HFFc6 (cell line): ENCODE measurements around the gene MYRIP. TPM values are rescaled to one million over a fixed set of nuclear protein-coding genes. Genes with fewer than 3 reads are reported as not detected.

Experiments used
- DNase-seq: peaks from one replicate; pipeline ENCODE4 v3.0.0-alpha.2; 2018
- H3K27ac Mint-ChIP-seq: 2 replicates; pipeline ENCODE4 v1.8.0; 2020; ENCODE audit warnings: mild to moderate bottlenecking, mixed read lengths
- H3K27me3 Mint-ChIP-seq: 2 replicates; pipeline ENCODE4 v1.8.0; 2021; ENCODE audit warnings: mild to moderate bottlenecking, moderate library complexity, mixed read lengths; ENCODE audit not compliant: insufficient read depth
- H3K36me3 Mint-ChIP-seq: 2 replicates; pipeline ENCODE4 v1.8.0; 2021; ENCODE audit warnings: low read depth, mixed read lengths
- H3K4me1 Mint-ChIP-seq: 2 replicates; pipeline ENCODE4 v1.8.0; 2020; ENCODE audit warnings: low read depth, mixed read lengths
- H3K4me3 Mint-ChIP-seq: 2 replicates; pipeline ENCODE4 v1.8.0; 2020; ENCODE audit warnings: mild to moderate bottlenecking, moderate library complexity, mixed read lengths
- H3K9me3 Mint-ChIP-seq: 2 replicates; pipeline ENCODE4 v1.8.0; 2020; ENCODE audit warnings: mild to moderate bottlenecking, mixed read lengths
- total RNA-seq, 6 experiments: library from RNA; stranded (reverse); fragmentation: NEBNext Ultra II Directional; extraction: Animal tissue kit (Norgen Biotek cat#: 25700); gene quantifications; 2 replicates in 1 of 6; 3 replicates in 5 of 6; pipeline ENCODE4 v1.2.3, GENCODE V29; 2021
- TF ChIP-seq, protein P1 (sequence below): fragments of 200-600 bp; sonication (generic); IDR thresholded peaks from 2 replicates; pipeline ENCODE4 v1.5.0; 2021; ENCODE audit warnings: antibody characterized with exemption, mild to moderate bottlenecking

The MYRIP gene
- total RNA-seq, 6 experiments from 2014 or later = 0.07 to 0.28 (median 0.13) TPM; not detected in 1

GRCh38 chr3:40308725-40309417, 499.5 kb downstream of the MYRIP start:
- H3K36me3 Mint-ChIP-seq = peaks cover 24% of the 10 kb centered on the region
- TF ChIP-seq, protein P1, sequence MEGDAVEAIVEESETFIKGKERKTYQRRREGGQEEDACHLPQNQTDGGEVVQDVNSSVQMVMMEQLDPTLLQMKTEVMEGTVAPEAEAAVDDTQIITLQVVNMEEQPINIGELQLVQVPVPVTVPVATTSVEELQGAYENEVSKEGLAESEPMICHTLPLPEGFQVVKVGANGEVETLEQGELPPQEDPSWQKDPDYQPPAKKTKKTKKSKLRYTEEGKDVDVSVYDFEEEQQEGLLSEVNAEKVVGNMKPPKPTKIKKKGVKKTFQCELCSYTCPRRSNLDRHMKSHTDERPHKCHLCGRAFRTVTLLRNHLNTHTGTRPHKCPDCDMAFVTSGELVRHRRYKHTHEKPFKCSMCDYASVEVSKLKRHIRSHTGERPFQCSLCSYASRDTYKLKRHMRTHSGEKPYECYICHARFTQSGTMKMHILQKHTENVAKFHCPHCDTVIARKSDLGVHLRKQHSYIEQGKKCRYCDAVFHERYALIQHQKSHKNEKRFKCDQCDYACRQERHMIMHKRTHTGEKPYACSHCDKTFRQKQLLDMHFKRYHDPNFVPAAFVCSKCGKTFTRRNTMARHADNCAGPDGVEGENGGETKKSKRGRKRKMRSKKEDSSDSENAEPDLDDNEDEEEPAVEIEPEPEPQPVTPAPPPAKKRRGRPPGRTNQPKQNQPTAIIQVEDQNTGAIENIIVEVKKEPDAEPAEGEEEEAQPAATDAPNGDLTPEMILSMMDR = no peak
- peak overlapping the region; percentile 99 for H3K4me3 Mint-ChIP-seq
- H3K4me1 Mint-ChIP-seq = peaks cover 53% of the 10 kb centered on the region
- peaks cover 5% of the 10 kb centered on the region for H3K27me3 Mint-ChIP-seq
- peak overlapping the region; percentile 99 for H3K27ac Mint-ChIP-seq
- no peaks in the 10 kb centered on the region for H3K9me3 Mint-ChIP-seq
- DNase-seq = no peak

- DNase-seq = peak; percentile 96
- H3K4me3 Mint-ChIP-seq = peak within 1 kb of the TSS; percentile 99
- TF ChIP-seq, protein P1 = peak; percentile 90
- H3K9me3 Mint-ChIP-seq = no peaks in the 10 kb centered on the region
- H3K36me3 Mint-ChIP-seq = peaks cover 24% of the 10 kb centered on the region
- H3K27me3 Mint-ChIP-seq = peaks cover 5% of the 10 kb centered on the region
- H3K27ac Mint-ChIP-seq = peak within 1 kb of the TSS; percentile 99
- H3K4me1 Mint-ChIP-seq = peaks cover 59% of the 10 kb centered on the region
Observed at GRCh38 chr3:40309418-40309924, 500.1 kb downstream of the MYRIP start, which contains the start of gene EIF1B. EIF1B (plus strand) TSS chr3:40309707; CDS start chr3:40309942, 235 bp downstream.
